ENCODE data around the gene PPM1H.

PPM1H gene

GRCh38 chr12:62963486-62964041 is 28.6 kb upstream of the PPM1H start:
- TF ChIP-seq CTCF (IDR thresholded peaks at IDR 0.05; ENCODE audit: insufficient read depth, low read length, poor library complexity, severe bottlenecking), result no peak
- no peak overlapping the region for H3K4me3 ChIP-seq (replicated peaks; ENCODE audit: low read depth, low read length)
- no peak for DNase-seq (ENCODE audit: extremely low read depth, insufficient read length)
- H3K36me3 ChIP-seq (ENCODE audit: control insufficient read depth, insufficient read depth, low read length), result no peaks in the 10 kb centered on the region
- no peaks in the 10 kb centered on the region; the same call in none of the 2 replicates for H3K27me3 ChIP-seq (replicated peaks; ENCODE audit: control insufficient read depth, insufficient read depth, low read length)

- Histone ChIP-seq H3K27me3 (replicated peaks; ENCODE audit: control insufficient read depth, insufficient read depth, low read length) (no peaks in the 10 kb centered on the region; the same call in none of the 2 replicates), H3K4me3 (replicated peaks; ENCODE audit: low read depth, low read length) (no peak overlapping the region), H3K36me3 (ENCODE audit: control insufficient read depth, insufficient read depth, low read length) (no peaks in the 10 kb centered on the region)
- TF ChIP-seq CTCF (IDR thresholded peaks at IDR 0.05; ENCODE audit: insufficient read depth, low read length, poor library complexity, severe bottlenecking), result no peak
- DNase-seq (ENCODE audit: extremely low read depth, insufficient read length), result no peak
Observed at GRCh38 chr12:62960324-62960723, 25.4 kb upstream of the PPM1H start.

- DNase-seq (ENCODE audit: extremely low read depth, insufficient read length), result no peak
- H3K27me3 ChIP-seq (replicated peaks; ENCODE audit: control insufficient read depth, insufficient read depth, low read length), result no peaks in the 10 kb centered on the region; the same call in none of the 2 replicates
- H3K36me3 ChIP-seq (ENCODE audit: control insufficient read depth, insufficient read depth, low read length), result no peaks in the 10 kb centered on the region
- no peak for TF ChIP-seq CTCF (IDR thresholded peaks at IDR 0.05; ENCODE audit: insufficient read depth, low read length, poor library complexity, severe bottlenecking)
- no peak overlapping the region for H3K4me3 ChIP-seq (replicated peaks; ENCODE audit: low read depth, low read length)
Observed at GRCh38 chr12:62959745-62960144, 24.8 kb upstream of the PPM1H start.

- H3K36me3 ChIP-seq (ENCODE audit: control insufficient read depth, insufficient read depth, low read length), result no peaks in the 10 kb centered on the region
- no peak for TF ChIP-seq CTCF (IDR thresholded peaks at IDR 0.05; ENCODE audit: insufficient read depth, low read length, poor library complexity, severe bottlenecking)
- no peaks in the 10 kb centered on the region; the same call in none of the 2 replicates for H3K27me3 ChIP-seq (replicated peaks; ENCODE audit: control insufficient read depth, insufficient read depth, low read length)
- no peak for DNase-seq (ENCODE audit: extremely low read depth, insufficient read length)
- H3K4me3 ChIP-seq (replicated peaks; ENCODE audit: low read depth, low read length), result no peak overlapping the region
Observed at GRCh38 chr12:62957233-62957953, 22.4 kb upstream of the PPM1H start.

GRCh38 chr12:62955678-62956077 is 20.7 kb upstream of the PPM1H start:
- DNase-seq (ENCODE audit: extremely low read depth, insufficient read length), result no peak
- Histone ChIP-seq H3K36me3 (ENCODE audit: control insufficient read depth, insufficient read depth, low read length) (no peaks in the 10 kb centered on the region), H3K4me3 (replicated peaks; ENCODE audit: low read depth, low read length) (no peak overlapping the region), H3K27me3 (replicated peaks; ENCODE audit: control insufficient read depth, insufficient read depth, low read length) (no peaks in the 10 kb centered on the region; the same call in none of the 2 replicates)
- no peak for TF ChIP-seq CTCF (IDR thresholded peaks at IDR 0.05; ENCODE audit: insufficient read depth, low read length, poor library complexity, severe bottlenecking)

Data from GM06990 (cell line).